DND-41 (cell line): Measurements from ENCODE around the gene MBP.

Experiments used
- EZH2 ChIP-seq: IDR thresholded peaks from 3 replicates; pipeline ENCODE4 v1.6.1; 2012; ENCODE audit warnings: borderline replicate concordance, low read depth, mild to moderate bottlenecking, moderate library complexity, low read length, inconsistent platforms; ENCODE audit not compliant: severe bottlenecking
- TF ChIP-seq, protein P1 (sequence below): IDR thresholded peaks from 2 replicates; pipeline ENCODE4 v1.5.1; 2012; ENCODE audit warnings: borderline replicate concordance, low read length, moderate library complexity, mild to moderate bottlenecking; ENCODE audit not compliant: poor library complexity, severe bottlenecking; ENCODE audit errors: extremely low read depth

DNA sequence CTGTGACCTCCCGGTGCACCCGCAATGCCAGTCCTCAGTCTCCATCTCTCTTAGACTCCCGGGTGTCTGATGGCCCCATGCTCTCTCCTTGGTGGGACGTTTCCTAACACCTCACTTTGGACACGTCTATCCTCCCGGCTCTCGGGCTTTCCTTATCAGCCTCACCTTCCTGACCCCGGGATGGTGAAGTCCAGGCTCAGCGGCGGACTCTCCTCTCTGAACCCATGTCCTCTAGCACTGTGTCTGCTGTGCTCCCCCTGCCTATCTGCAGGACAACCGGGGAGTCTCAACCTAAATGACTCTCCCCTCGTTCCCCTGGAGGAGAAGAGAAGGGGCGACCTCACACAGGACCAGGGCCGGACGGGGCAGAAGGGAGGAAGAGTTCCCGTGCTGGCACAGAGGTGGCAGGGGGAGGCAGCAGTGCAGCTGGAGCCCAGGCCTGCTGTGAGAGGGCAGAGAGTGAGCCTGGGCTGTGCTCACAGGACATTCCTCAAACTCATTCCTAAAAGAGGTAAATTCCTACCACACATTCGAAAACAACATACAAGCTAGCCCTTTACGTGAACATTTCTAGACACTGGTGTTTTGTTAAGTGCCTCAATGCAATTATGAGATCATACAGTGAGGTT, 41.9 kb downstream of the MBP start:
- TF ChIP-seq, protein P1, sequence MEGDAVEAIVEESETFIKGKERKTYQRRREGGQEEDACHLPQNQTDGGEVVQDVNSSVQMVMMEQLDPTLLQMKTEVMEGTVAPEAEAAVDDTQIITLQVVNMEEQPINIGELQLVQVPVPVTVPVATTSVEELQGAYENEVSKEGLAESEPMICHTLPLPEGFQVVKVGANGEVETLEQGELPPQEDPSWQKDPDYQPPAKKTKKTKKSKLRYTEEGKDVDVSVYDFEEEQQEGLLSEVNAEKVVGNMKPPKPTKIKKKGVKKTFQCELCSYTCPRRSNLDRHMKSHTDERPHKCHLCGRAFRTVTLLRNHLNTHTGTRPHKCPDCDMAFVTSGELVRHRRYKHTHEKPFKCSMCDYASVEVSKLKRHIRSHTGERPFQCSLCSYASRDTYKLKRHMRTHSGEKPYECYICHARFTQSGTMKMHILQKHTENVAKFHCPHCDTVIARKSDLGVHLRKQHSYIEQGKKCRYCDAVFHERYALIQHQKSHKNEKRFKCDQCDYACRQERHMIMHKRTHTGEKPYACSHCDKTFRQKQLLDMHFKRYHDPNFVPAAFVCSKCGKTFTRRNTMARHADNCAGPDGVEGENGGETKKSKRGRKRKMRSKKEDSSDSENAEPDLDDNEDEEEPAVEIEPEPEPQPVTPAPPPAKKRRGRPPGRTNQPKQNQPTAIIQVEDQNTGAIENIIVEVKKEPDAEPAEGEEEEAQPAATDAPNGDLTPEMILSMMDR: no peak
- TF ChIP-seq EZH2: no peak
